Uterus (tissue), 4 donors: ENCODE measurements around the gene FHIP1A. TPM values are rescaled to one million over a fixed set of nuclear protein-coding genes. Genes with fewer than 3 reads are reported as not detected.

ENCODE experiments used
- DNase-seq, 2 donors: peaks; one replicate each; pipeline ENCODE4 v3.0.0-alpha.2; 2019 to 2020
- H3K27ac ChIP-seq, 2 donors: fragments of 200-600 bp; sonication (generic); 1 replicate in 1 of 2; 2 replicates in 1 of 2; pipeline ENCODE4 v1.5.1; 2016 to 2018
- H3K27me3 ChIP-seq, 2 donors: fragments of 200-600 bp; sonication (generic); one replicate each; pipeline ENCODE4 v1.5.1; 2018 to 2019; ENCODE audit warnings: control low read depth in 1 of 2
- H3K36me3 ChIP-seq, 2 donors: fragments of 200-600 bp; sonication (generic); one replicate each; pipeline ENCODE4 v1.5.1; 2019; ENCODE audit warnings: control low read depth in 1 of 2
- H3K4me1 ChIP-seq, 2 donors: fragments of 200-600 bp; sonication (generic); one replicate each; pipeline ENCODE4 v1.5.1; 2018 to 2019; ENCODE audit warnings: control low read depth in 1 of 2
- H3K4me3 ChIP-seq, 2 donors: fragments of 200-600 bp; sonication (generic); 1 replicate in 1 of 2; 2 replicates in 1 of 2; pipeline ENCODE4 v1.5.1; 2018 to 2019; ENCODE audit warnings: mild to moderate bottlenecking in 1 of 2
- H3K9me3 ChIP-seq, 2 donors: fragments of 200-600 bp; sonication (generic); one replicate each; pipeline ENCODE4 v1.5.1; 2019; ENCODE audit warnings: control low read depth in 1 of 2
- CTCF ChIP-seq, 4 experiments: fragments of 200-600 bp in 2 of 4; fragments of 450-650 bp in 2 of 4; sonication (generic) in 2 of 4; IDR thresholded peaks; one replicate each; pipeline ENCODE4 v1.5.1; 2016 to 2019; ENCODE audit warnings: antibody characterized with exemption in 4 of 4, mild to moderate bottlenecking in 2 of 4, moderate library complexity in 1 of 4
- POLR2A ChIP-seq, 2 donors: fragments of 450-650 bp; IDR thresholded peaks; one replicate each; pipeline ENCODE4 v1.6.1; 2016; ENCODE audit warnings: antibody characterized with exemption in 2 of 2, mild to moderate bottlenecking in 1 of 2, moderate library complexity in 1 of 2
- intact Hi-C: fragments of 100-400 bp; cut with DNase I; formaldehyde crosslinking; loops from one replicate; pipeline ENCODE4 v1.15.1; 2023; ENCODE audit warnings: low total_unique reads
- total RNA-seq, 4 donors: library from RNA; depleted of rRNA in 3 of 4; stranded (reverse); fragments of >200 nt in 3 of 4; gene quantifications; one replicate each; pipeline versions ENCODE4 v1.1.0 to v1.2.4, GENCODE V29; 2014 to 2023
- donor health status: DM: yes; HTN: yes; CAD: no.

Gene FHIP1A
- total RNA-seq, 4 donors from 2014 or later, result 2.6 to 25.6 (median 10.5) TPM

DNA sequence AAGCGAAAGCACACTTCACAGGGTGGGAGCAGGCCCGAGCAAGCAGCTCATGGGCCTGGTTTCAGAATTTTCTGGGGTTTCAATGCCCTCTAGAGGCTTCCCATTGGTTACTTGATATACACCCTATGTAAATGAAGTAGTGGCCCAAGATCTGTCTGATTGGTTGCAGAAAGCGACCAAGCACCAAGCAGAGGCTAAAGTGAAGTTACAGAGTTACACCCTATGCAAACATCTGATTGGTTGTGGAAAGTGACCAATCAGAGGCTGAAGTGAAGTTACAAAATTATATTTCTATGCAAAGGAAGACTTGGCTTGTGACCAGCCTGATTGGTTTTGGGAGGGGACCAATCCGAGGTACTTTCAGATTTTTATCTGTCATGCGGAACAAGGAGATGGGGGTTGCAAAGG is 8.2 kb downstream of the FHIP1A start:
- Histone ChIP-seq H3K9me3 (no peaks in the 10 kb centered on the region), H3K4me3 (no peak overlapping the region), H3K4me1 (no peaks in the 10 kb centered on the region), H3K36me3 (no peaks in the 10 kb centered on the region), H3K27ac (no peak overlapping the region), H3K27me3 (no peaks in the 10 kb centered on the region)
- intact Hi-C loops, result no loop called here
- DNase-seq, result no peak
- no peak for TF ChIP-seq CTCF (IDR thresholded peaks at IDR 0.05)
- no peak for TF ChIP-seq POLR2A (IDR thresholded peaks at IDR 0.05)

DNA sequence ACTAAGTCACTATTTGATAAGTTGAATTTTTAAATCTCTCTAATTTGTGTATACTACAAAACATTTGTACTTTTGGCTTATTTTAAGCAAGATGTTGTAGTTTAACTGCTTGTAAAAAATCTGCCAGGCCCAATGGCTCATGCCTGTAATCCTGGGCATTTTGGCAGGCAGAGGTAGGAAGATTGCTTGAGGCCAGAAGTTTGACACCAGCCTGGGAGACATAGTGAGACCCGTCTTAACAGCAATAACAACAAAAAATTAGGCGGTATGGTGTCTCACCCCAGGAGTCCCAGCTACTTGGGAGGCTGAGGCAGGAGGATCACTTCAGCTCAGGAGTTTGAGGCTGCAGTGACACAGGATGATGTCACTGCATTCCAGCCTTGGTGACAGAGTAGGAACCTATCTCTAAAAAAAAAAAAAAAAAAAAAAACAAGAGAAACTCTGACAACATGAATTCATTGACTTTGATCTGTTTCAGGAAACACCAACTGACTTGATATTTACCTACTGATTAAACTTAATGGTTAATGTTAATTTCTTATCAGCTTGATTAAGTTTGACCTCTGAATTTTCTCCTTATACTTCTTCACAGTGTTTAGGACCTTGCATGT is 8.9 kb downstream of the FHIP1A start:
- Histone ChIP-seq H3K27me3 (no peaks in the 10 kb centered on the region), H3K4me1 (no peaks in the 10 kb centered on the region), H3K27ac (no peak overlapping the region), H3K36me3 (no peaks in the 10 kb centered on the region), H3K9me3 (no peaks in the 10 kb centered on the region), H3K4me3 (no peak overlapping the region)
- no peak for DNase-seq
- TF ChIP-seq CTCF (IDR thresholded peaks at IDR 0.05), result no peak
- TF ChIP-seq POLR2A (IDR thresholded peaks at IDR 0.05), result no peak
- intact Hi-C loops, result no loop called here

GRCh38 chr4:151418385-151418784 is 9.4 kb downstream of the FHIP1A start:
- no peaks in the 10 kb centered on the region for H3K4me1 ChIP-seq
- TF ChIP-seq POLR2A (IDR thresholded peaks at IDR 0.05), result no peak
- no peak for TF ChIP-seq CTCF (IDR thresholded peaks at IDR 0.05)
- H3K4me3 ChIP-seq, result no peak overlapping the region
- no peak for DNase-seq
- H3K9me3 ChIP-seq, result no peaks in the 10 kb centered on the region
- no peak overlapping the region for H3K27ac ChIP-seq
- intact Hi-C loops, result no loop called here
- no peaks in the 10 kb centered on the region for H3K36me3 ChIP-seq
- H3K27me3 ChIP-seq, result no peaks in the 10 kb centered on the region

- no peak overlapping the region for H3K27ac ChIP-seq
- no peak for TF ChIP-seq CTCF (IDR thresholded peaks at IDR 0.05)
- TF ChIP-seq POLR2A (IDR thresholded peaks at IDR 0.05), result no peak
Observed at GRCh38 chr4:151418856-151419255, 9.9 kb downstream of the FHIP1A start.

GRCh38 chr4:151420250-151420807 is 11.4 kb downstream of the FHIP1A start:
- intact Hi-C loops, result no loop called here
- H3K27ac ChIP-seq, result no peak overlapping the region

More at GRCh38 chr4:151418856-151419255, 9.9 kb downstream of the FHIP1A start:
- no peak overlapping the region for H3K4me3 ChIP-seq
- intact Hi-C loops, result no loop called here
- H3K36me3 ChIP-seq, result no peaks in the 10 kb centered on the region
- no peaks in the 10 kb centered on the region for H3K4me1 ChIP-seq
- H3K27me3 ChIP-seq, result no peaks in the 10 kb centered on the region
- no peak for DNase-seq
- H3K9me3 ChIP-seq, result no peaks in the 10 kb centered on the region

More at GRCh38 chr4:151420250-151420807, 11.4 kb downstream of the FHIP1A start:
- DNase-seq, result no peak
- TF ChIP-seq POLR2A (IDR thresholded peaks at IDR 0.05) (no peak), CTCF (IDR thresholded peaks at IDR 0.05) (no peak)
- H3K27me3 ChIP-seq, result no peaks in the 10 kb centered on the region
- no peaks in the 10 kb centered on the region for H3K9me3 ChIP-seq
- H3K36me3 ChIP-seq, result no peaks in the 10 kb centered on the region
- H3K4me1 ChIP-seq, result no peaks in the 10 kb centered on the region
- H3K4me3 ChIP-seq, result no peak overlapping the region
